ENCODE measurements around the gene PDE6D.

Gene PDE6D

DNA sequence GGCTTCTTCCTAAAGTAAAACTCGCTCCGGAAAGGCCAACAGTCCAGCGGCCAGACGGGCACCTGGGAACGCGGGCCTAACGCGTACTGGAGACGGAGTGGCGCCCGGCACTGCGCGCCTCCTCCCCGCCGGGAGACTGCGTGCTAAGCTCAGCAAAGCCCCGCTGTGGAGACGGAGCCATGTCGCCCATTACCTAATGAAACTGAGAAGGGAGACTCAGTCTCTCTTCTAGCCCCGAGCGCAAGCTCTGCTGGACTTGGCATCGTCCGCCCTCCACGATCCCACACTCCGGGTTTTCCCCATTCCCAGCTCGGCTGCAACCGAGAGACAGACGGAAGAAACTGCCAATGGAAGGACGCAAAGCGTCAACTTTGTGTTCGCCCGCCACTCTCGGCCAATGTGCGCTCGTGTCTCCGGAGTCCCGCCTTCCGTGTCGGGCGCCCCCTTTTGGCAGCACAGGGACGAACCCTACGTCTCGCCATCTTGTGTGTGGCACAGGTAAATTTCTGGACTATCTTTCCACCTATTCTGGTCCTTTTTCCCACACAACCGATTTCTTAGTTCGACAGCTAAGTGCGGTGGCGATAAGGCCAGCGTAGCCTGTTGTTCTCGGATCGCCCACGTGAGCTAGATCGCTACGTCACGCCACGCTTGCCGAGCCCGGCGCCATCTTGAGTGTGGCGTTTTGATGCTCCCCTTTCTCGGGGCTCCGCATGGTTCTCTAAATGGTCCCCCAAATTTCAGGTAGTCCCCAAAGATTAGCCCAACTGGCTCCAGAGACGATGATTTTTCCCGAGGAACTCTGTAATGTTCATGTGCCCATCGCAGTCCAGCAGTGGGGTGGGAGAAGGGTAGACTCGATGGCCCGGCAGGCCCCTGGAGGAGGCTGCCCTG is 74.1 kb downstream of the PDE6D start:
- peak; percentile 98 for DNase-seq

DNA sequence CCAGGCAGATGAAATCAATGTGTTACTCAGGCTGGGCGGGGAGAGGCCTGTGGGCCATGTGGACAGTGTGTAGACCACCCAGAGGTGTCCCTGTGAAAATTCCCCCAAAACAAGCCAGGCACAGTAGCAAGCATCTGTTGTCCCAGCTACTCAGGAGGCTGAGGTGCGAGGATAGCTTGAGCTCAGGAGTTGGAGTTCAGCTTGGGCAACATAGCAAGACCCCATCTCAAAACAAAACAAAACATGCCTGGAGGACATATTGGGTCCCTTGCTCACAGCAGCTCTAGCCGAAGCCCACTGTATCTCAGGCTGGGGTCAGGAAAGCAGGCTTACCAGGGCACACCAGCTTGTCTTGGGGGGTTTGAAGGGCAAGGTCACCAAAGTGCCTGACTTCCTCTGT is 77.1 kb downstream of the PDE6D start:
- DNase-seq, result no peak

DNA sequence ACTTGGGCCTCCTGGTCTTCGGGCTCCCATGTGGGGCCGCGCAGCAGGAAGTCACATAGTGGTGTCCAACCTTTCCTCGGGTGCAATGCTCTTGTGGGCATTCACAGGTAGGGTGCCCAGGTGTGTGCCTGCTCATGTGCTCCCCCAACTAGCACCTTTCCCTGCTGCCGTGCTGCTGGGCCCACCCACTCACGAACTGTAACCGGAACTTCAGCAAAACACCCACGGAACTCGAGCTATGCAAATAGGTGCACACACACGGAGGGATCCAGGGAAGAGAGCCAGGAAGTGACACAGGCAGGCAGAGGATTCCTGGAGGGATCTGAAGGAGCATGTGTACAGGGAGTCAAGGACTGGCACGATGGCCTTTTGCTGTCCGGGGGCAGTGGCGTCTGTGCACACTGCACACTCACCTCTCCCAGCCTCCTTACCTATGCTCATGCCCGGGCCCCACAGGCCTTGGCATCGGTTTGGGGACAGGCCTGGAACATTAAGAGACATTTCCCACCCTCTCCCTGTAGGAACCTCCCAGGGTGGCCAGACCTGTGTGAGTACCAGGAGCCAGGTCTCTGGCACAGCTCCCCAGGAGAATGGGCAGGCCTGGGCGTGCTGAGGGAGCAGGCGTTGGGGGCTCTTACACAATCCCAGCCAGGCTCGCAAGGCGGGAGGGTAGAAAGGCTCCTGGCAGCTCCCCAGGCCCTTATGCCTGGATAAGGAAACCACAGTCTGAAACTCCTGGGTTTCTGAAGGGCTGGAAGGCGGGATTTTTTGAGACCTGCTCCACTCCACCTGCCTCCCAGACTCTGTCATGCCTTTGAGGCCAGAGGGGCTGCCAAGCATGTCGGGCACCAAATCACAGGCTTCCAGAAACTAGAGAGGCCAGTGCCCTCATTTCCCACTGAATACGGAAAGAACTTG is 79.4 kb downstream of the PDE6D start:
- DNase-seq, result no peak

DNA sequence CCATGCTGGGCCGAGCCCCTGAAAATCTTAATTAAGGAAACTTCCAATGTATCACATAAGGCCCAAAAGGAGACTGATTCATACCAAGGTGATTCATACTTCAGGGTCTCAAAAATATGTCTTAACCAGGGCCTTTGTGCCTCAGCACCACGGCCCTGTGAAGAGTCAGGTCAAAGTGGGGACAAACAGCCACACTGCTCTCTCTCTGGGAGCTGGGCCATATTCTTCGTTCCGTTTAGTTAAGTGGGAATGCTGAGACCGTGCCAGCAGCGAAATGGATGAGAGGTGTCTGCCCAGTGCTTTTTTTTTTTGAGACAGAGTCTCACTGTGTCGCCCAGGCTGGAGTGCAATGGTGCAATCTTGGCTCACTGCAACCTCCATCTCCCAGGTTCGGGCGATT is 82.1 kb downstream of the PDE6D start:
- DNase-seq, result no peak

DNA sequence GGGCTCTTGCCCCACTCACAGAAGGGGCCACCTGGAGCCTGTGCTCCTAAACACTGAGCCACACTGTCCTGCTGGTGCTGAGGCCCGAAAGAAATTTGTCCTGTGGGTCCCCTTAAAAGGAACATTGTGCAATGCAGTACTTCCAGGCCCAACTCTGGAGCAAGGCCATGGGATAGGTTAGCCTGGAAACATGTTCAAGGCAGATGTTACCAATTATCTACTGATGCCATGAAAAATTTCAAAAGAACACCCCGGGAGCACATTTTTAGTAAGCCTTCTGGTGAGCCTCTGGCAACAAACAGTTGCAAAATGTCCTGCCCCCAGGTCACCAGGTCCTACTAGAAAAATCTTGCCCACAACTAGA is 85.1 kb downstream of the PDE6D start:
- no peak for DNase-seq

DNA sequence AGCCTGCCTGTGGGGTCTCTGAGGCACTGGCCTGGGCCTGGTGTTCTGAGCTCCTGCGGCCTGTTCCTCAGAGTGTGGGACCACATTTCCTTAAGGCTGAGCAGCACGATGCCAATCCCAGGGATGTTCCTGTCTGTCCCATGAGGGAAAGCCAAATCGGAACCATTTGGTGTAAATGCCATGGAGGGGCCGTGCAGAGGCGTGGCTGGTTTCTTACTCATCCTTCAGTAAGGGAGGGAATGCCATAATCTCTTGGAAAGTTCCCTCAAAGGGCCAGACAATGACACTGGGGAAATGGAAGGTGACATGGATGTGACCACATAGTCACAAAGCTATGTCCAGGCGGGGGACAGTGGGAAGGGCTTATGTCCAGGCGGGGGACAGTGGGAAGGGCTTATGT is 87.1 kb downstream of the PDE6D start:
- DNase-seq, result no peak

DNA sequence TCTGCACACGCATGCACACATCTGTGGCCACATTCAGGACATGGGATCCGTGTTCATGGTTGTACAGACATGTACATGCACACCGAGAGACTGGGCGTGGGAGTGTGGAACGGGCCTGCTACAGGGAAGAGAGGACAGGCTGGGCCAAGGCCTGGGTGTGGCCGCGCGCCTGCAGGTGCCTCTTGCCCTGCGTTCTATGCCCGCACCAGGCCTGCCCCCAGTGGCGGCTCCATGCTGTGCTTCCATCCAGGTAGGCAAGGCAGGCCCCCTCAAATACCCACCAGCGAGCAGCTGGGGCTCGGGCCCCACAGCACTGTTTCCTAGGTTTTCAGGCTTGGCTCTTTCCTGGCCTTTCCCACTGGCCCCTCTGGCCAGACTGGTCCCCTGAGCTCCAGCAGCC is 88.2 kb downstream of the PDE6D start:
- DNase-seq, result no peak

DNA sequence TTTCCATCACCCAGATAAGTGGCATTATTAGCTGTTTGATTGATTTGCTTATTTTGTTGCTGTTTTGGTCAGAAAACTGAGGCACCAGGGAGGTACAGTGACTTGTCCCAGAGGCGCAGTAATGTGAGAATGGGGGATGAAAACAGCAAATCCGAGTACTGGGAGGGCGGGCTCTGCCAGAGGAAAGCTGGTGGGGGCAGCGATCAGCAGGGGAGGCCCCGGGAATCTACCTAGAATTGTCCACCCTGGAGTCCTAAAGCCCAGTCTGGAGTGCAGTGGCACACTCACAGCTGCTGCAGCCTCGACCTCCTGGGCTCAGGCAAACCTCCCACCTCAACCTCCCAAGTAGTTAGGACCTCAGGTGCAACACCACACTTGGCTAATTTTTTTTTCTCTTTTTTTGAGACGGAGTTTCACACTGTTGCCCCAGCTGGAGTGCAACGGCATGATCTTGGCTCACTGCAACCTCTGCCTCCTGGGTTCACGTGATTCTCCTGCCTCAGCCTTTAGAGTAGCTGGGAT is 89.8 kb downstream of the PDE6D start:
- no peak for DNase-seq

DNA sequence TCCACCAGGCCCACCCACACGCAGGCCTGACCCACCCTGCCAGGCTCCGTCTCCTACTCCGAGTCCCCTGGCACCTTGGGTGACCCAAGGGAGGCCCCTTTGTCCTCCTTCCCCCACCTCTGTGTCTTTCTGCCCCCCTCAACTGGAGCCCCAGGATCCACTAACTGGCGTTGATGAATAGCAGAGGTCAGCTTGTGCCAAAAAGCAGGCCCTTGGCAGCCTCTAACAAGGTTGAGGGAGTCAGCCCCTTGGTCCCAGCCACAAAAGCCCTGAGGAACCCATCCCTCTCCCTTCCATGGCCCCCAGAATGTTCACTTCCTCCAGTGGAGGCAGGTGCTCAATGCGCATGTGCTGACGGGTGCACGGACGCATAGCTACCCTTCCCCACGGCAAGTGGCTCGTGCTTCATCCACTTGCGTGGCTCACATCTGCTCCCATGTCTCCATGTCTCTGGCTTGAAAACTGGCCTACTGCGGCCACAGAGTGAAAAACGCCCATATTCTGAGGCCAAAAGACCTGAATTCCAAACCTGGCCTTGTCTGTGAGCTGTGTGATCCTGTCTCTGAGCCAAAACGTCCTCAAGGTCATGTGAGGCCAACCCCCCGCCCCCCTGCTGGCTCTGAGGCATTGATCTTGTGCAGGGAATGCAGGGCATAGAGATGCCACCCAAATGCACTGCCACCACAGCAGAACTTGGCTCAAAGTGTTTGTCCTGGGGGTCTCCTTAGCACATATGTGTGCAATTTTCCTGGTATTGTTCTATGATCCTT is 91.8 kb downstream of the PDE6D start:
- DNase-seq, result no peak

DNA sequence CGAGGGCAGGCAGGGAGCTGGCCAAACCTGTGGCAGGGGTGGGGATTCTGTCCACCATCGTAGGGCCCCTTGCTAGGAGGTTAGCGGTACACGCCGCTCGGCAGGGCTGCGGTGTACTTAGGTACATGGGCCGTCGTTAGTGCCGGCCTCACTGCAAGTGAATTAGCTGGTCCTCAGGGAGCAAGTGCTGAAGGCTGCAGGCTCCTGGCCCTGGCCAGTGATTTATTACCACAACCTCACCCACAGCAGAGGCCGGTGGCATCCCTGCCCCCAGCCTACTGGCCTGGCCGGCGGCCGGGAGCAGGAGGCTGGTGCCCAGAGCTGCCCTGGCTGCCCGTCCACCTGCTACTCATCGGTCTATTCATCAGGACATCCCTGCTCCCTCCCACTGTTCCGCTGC is 92.4 kb downstream of the PDE6D start:
- no peak for DNase-seq

DNA sequence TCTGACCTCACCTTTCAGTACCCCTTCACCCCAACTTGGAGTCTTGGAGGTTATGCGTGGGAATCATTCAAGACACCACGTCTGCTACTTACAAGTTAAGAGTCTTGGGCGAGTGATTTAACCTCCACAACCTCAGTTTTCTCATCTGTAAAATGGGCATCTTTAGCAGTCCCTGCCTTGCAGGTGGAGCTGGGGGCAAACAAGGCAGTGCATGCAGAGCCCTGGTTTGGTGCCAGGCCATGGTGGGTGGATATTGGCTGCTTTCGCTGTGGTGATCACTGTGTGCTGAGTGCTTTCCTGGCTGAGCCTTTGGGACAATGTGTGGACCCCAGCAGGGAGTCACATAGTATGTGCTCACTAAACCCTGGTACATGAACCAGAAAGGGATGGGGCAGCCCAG is 93.1 kb downstream of the PDE6D start:
- no peak for DNase-seq

DNA sequence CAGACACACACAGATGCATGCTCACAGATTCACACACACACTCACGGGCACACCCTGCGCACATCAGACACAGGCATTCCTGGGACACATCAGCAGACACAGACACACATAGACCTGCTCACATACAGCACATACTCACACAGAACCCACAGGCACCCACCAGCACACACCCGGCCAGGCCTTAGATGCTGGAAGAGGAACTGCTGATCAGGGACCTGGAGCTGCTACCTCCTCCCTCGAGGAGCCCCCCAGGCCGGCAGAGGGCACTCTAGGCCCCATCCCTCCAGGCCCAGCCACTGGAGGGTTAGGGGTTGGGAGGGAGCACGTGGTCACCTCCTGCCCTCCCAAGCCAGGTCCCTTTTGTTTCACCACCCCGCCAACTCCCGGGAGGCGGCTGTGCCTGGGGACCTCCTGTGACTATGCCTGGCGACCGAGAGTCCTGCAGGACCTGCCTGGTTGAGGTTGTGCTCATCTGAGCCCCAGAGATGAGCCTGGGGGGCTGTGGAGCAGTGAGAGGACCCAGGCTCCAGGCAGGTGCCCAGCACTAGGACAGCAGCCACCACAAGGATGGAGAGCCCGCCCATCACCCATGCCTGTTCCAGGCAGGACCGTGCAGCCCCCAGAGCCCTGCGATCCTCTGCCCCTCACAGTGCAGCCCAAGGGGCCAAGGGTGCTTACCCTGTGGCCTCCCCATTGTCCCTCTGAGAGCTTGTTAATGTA is 93.8 kb downstream of the PDE6D start:
- DNase-seq, result peak; percentile 71

DNA sequence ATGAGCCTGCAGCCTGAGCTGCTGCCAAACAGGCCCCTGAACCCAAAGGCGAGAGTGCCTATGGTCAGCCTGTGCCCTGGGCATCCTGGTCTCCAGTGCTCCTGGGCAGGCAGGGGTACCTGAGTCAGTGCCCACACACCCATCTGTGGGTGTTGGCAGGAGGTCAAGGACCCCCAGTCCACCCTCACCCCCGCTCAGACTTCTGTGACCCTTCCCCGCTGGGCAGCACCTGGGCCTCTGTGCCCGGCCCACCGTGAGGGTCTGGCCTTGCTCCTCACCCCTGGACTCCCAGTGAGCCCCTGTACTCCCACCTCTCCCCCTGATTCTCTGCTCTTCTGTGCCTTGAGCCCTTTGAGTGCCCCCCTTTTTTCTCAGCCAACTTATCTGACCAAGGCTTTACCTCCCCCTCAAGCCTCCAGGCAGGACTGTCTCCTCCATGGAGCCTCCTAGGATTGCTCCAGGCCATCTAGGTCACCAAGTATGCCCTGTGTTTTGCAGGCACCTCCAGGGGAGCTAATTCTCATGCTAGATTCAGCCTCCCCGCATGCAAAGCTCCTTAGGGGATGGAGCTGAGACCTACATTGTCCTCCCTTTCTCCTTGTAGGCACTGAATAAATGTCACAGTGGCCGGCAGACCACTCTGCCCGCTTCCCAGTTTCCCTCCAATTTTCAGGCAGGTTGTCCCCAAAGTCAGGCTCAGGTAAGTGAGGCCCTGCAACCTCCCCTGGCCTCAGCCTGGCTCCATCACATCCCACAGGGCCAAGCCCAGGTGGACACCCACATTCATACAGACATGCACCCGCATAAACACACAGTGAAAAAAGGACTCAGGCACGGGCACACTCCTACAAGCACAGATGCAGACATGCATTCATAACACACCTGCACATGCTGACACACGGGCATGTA is 94.6 kb downstream of the PDE6D start:
- no peak for DNase-seq

DNA sequence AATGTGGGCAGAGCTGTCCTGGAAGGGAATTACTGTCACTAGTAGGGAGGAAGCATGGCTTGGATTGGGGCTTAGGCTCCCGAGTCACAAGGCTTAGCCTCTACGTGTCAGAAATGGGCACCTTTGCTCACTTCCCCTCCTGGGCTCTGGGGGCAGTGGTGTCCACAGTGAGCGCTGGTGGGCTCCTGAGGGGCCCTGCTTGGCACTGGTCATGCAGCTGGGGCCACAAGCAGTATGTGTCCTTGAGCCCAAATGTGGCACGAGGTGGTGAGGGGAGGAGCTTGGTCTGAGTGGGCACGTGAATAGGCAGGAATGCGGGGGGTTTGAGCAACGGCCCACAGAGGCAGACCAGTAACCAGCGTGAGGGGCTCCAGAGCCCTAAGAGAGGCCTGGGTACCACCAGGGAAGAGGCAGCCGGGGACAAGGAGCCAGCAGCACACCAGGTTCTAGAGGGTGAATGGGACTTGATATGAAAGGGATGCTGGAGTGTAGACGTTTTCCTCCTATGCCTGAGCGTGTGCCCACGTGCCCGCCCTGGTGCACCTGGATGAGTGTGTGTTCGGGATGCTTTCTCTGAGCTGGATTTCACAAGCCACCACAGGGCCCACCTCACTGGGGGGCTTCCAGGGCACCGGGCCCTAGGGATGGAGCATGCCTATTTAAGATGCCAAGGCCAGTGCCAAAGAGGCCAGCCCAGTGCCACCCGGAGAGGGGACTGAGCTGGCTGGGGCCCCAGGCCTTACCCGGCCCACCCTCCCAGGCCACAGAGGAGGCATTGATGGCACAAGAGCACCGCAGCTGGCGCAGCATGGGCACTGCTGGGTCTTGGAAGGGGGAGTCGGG is 95.5 kb downstream of the PDE6D start:
- no peak for DNase-seq

DNA sequence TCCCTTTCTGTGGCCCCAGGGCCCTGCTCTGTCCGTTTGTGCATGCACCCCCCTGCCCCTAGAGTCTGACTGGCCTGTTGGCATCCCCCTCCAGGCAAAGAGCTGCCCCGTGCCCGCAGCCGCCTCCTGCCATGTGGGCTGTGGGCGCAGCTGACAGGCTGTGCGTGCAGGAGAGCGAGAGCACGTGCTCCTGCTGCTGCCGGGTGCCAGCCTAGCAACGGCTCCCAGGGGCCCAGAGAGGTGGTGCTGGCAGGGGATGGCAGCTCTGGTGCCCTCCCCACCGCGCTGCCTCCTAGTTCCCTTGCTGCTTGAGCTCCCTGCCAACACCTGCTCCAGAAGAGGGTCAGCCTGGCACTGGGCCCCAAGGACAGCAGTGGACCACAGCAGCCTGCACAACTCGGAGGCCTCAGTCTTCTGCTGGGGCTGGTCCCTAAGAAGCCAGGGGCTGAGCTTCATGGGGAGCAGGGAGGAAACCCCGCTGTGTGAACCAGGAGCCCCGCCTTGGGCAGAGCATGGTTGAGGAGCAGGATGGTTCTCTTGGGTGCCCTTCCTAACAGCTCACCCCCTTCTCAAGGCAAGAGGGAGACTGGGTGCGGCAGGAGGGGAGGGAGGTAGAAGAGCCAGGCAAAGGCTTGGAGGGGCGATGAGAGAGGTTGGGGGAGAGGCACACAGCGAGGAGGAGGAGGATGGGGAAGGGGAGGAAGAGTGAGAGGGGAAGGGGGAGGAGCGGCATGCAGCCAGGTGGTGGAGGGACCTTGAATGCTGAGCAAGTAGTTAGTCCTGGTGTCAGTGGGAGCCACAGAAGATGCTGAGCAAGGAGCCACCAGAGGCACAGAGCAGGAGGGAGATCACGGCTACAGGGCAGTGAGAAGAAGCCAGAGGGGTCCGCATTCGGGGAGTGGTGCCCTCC is 96.5 kb downstream of the PDE6D start:
- no peak for DNase-seq

DNA sequence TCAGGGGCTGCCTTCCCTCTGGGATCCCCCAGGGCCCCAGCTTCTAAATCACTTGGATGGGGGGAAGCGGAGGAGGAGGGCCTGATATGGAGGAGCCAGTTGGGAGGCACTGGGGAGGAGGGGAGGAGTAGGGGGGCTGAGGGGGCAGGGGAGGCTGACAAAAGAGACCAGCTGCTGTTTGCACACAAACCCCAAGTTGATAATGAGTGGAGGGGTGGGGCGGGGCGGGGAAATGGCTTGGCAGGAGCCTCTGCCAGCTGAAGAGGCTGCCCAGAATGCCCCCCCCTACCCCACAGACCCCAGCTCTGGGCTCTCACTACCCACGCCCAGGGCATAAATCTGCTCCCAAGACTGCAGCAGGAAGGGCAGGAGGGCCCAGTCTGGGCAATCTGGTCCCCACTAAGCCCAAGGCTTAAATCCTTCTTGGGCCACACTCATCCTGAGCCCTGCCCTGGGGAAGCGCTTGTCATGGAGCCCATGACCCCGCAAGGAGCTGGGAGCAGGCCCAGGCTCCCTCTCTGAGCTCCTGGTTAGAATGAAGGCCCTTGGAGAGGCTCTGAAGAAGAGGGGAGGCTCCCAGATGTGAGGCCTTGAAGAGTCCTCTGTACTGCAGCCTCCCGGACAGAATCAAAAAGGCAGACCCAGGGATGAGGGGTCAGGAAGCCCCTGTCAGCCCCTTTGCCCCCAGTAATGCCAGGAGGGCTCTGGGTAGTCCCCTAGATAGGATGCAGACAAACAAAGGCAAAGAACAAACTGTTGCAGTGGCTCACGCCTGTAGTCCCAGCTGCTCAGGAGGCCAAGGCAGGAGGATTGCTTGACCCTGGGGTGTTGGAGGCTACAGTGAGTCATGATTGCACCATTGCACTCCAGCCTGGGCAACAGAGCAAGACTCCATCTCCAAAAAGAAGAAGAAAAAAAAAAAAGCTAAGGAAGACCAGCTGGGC is 97.5 kb downstream of the PDE6D start:
- DNase-seq, result no peak

DNA sequence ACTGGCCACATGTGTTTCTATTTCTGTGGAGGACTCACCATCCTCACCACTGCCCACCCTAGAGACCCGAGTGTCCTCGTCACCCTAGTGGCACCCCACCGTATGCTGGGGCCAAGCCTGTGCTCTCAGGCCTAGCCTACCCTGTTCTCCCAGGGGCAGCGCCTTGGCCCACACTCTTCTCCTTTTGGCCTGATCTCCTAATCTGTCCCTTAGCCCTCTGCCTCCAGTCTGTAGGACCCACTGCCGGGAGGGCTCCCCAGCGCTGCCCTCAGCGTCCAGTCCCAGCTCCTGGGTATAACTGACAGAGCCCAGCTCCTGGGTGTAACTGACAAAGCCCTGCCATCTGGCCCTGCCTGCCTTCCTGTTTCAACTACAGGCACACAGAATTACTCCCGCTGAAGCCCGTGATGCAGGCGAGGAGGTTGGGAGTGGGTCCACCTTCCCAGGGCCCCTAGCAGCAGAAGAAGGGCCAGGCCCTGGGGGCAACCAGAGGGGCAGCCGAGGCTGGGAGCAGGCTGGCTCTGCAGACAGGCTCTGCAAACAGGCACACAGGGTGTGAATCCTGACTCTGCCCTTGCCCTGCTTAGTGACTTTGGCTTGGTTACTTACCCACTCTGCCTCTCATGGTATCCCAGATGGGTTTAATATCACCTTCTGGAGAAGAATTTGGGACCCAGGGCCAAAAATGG is 98.3 kb downstream of the PDE6D start:
- no peak for DNase-seq
